ENCODE measurements around the gene RNF157. TPM values are rescaled to one million over a fixed set of nuclear protein-coding genes. Genes with fewer than 3 reads are reported as not detected.

RNF157 gene
- total and polyA plus RNA-seq, 2 of the 13 experiments (the other 11 are each of a cell fraction or from before 2014, with no cell fraction given): 0.44 to 1.5 TPM

- TF ChIP-seq ZHX2 (IDR thresholded peaks at IDR 0.05; ENCODE audit: low read depth): no peak
- TF ChIP-seq ZHX2 (CRISPR knock-in tag; IDR thresholded peaks at IDR 0.05; ENCODE audit: borderline replicate concordance): no peak
- TF ChIP-seq KDM5A (IDR thresholded peaks at IDR 0.05; ENCODE audit: borderline replicate concordance, low read length): no peak
- no peak for TF ChIP-seq SIN3A (IDR thresholded peaks at IDR 0.05; ENCODE audit: borderline replicate concordance, low read depth, low read length)
- TF ChIP-seq MBNL3 (CRISPR knock-in tag; conservative IDR thresholded peaks at IDR 0.05): no peak
- TF ChIP-seq HNF1B (CRISPR knock-in tag; IDR thresholded peaks at IDR 0.05): 0 out of 2 replicates have a peak, but pooled peaks have one; percentile 37
- TF ChIP-seq POGZ (CRISPR knock-in tag; IDR thresholded peaks at IDR 0.05): no peak
- TF ChIP-seq, protein P1, sequence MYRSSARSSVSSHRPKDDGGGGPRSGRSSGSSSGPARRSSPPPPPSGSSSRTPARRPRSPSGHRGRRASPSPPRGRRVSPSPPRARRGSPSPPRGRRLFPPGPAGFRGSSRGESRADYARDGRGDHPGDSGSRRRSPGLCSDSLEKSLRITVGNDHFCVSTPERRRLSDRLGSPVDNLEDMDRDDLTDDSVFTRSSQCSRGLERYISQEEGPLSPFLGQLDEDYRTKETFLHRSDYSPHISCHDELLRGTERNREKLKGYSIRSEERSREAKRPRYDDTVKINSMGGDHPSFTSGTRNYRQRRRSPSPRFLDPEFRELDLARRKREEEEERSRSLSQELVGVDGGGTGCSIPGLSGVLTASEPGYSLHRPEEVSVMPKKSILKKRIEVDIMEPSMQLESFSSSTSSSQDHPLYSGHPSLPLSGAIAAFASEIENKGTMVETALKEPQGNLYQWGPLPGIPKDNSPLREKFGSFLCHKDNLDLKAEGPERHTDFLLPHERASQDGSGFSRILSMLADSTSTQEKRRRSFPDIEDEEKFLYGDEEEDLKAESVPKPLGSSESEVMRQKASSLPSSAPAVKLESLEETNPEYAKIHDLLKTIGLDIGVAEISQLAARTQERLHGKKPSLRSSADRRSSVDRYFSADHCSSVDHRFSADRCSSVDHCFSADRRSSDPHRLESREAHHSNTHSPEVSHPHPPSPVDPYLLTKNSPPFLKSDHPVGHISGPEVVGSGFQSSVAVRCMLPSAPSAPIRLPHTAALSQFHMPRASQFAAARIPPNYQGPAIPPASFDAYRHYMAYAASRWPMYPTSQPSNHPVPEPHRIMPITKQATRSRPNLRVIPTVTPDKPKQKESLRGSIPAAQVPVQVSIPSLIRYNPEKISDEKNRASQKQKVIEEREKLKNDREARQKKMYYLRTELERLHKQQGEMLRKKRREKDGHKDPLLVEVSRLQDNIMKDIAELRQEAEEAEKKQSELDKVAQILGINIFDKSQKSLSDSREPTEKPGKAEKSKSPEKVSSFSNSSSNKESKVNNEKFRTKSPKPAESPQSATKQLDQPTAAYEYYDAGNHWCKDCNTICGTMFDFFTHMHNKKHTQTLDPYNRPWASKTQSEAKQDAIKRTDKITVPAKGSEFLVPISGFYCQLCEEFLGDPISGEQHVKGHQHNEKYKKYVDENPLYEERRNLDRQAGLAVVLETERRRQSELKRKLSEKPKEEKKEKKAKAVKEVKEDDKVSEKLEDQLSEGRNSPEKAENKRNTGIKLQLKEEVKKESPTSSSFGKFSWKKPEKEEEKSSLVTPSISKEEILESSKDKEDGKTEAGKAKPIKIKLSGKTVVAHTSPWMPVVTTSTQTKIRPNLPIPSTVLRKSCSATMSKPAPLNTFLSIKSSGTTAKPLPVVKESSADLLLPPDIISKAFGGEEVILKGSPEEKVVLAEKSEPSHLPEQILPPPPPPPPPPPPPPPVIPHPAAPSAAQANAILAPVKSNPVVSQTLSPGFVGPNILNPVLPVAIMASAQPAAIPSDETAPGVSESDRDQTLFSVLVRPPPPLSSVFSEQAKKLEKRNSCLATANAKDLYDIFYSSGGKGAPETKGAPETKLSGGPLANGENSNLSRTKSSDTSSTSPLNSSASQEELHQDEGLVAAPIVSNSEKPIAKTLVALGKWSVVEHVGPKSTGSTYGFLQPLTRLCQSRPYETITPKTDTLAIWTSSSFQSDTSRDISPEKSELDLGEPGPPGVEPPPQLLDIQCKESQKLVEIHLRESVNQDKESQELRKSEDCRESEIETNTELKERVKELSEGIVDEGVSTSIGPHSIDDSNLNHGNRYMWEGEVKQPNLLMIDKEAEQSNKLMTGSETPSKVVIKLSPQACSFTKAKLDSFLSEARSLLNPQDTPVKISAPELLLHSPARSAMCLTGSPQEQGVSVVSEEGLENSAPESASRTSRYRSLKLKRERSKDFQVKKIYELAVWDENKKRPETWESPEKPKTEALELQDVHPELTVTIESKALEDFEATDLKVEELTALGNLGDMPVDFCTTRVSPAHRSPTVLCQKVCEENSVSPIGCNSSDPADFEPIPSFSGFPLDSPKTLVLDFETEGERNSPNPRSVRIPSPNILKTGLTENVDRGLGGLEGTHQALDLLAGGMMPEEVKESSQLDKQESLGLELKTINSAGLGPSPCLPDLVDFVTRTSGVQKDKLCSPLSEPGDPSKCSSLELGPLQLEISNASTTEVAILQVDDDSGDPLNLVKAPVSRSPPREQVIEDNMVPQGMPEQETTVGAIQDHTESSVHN (CRISPR knock-in tag; IDR thresholded peaks at IDR 0.05): no peak
- no peak for TF ChIP-seq DNMT3B (CRISPR knock-in tag; conservative IDR thresholded peaks at IDR 0.05)
- no peak for TF ChIP-seq MAFF (IDR thresholded peaks at IDR 0.05; ENCODE audit: low read depth, low read length)
- peak; percentile 69; the same call in 1 of the 2 replicates for TF ChIP-seq ZNF709 (CRISPR knock-in tag; IDR thresholded peaks at IDR 0.05)
Measured at GRCh38 chr17:76240461-76241203, at the start of gene RNF157 (continued).
